ENCODE measurements around the gene LARGE1. TPM values are rescaled to one million over a fixed set of nuclear protein-coding genes. Genes with fewer than 3 reads are reported as not detected.

LARGE1 gene
- total and polyA plus RNA-seq, 2 of the 13 experiments (the other 11 are each of a cell fraction or from before 2014, with no cell fraction given), result 8.4 to 11.0 TPM

- TF ChIP-seq TEAD3 (CRISPR knock-in tag; optimal IDR thresholded peaks at IDR 0.05; ENCODE audit: borderline replicate concordance), result peak; percentile 67
- TF ChIP-seq ZBTB7A (CRISPR knock-in tag; IDR thresholded peaks at IDR 0.05), result peak; percentile 57; the same call in 1 of the 2 replicates
- peak; percentile 80 for TF ChIP-seq HNF4G (IDR thresholded peaks at IDR 0.05; ENCODE audit: borderline replicate concordance, low read depth, low read length)
- peak; percentile 52; the same call in 1 of the 2 replicates for TF ChIP-seq HNF4G (CRISPR knock-in tag; IDR thresholded peaks at IDR 0.05; ENCODE audit: borderline replicate concordance, low read depth)
- TF ChIP-seq FOXA3 (CRISPR knock-in tag; IDR thresholded peaks at IDR 0.05), result peak; percentile 46
- no peak for TF ChIP-seq HHEX (CRISPR knock-in tag; IDR thresholded peaks at IDR 0.05)
- TF ChIP-seq GMEB2 (CRISPR knock-in tag; IDR thresholded peaks at IDR 0.05; ENCODE audit: low read depth), result no peak
- TF ChIP-seq ZNF460 (CRISPR knock-in tag; IDR thresholded peaks at IDR 0.05; ENCODE audit: borderline replicate concordance), result peak; percentile 98
- 0 out of 2 replicates have a peak, but pooled peaks have one; percentile 34 for TF ChIP-seq ZNF451 (CRISPR knock-in tag; IDR thresholded peaks at IDR 0.05)
- TF ChIP-seq GRHL1 (CRISPR knock-in tag; conservative IDR thresholded peaks at IDR 0.05), result no peak
- TF ChIP-seq SNAPC4 (CRISPR knock-in tag; IDR thresholded peaks at IDR 0.05), result no peak
- peak; percentile 77; the same call in 1 of the 2 replicates for TF ChIP-seq ZNF609 (CRISPR knock-in tag; IDR thresholded peaks at IDR 0.05; ENCODE audit: borderline replicate concordance)
- TF ChIP-seq MTA3 (CRISPR knock-in tag; IDR thresholded peaks at IDR 0.05), result no peak
- peak; percentile 28; the same call in 1 of the 2 replicates for TF ChIP-seq CREM (IDR thresholded peaks at IDR 0.05)
- TF ChIP-seq CREM (CRISPR knock-in tag; IDR thresholded peaks at IDR 0.05), result no peak
These were observed 409.8 kb downstream of the LARGE1 start (continued) for GRCh38 chr22:33510429-33510904.
